K562 (cell line): ENCODE results near the gene TRIM27. TPM values are rescaled to one million over a fixed set of nuclear protein-coding genes. Genes with fewer than 3 reads are reported as not detected.
A peak's percentile ranks its signal among the peaks of the same experiment; 100 is the strongest.

Experiments used
- ASH1L ChIP-seq: fragments of 450-650 bp; IDR thresholded peaks from 2 replicates; pipeline ENCODE4 v1.6.1; 2018; ENCODE audit warnings: borderline replicate concordance, mild to moderate bottlenecking, low read depth; ENCODE audit not compliant: partially characterized antibody
- CBX8 ChIP-seq: fragments of 200-600 bp; sonication (generic); IDR thresholded peaks from 2 replicates; pipeline ENCODE4 v1.6.1; 2012; ENCODE audit warnings: borderline replicate concordance, mixed run types, low read depth, mild to moderate bottlenecking, moderate library complexity, mixed read lengths, low read length, control low read depth, inconsistent platforms; ENCODE audit not compliant: poor library complexity, severe bottlenecking; ENCODE audit errors: extremely low read depth
- CHCHD3 ChIP-seq: fragments of 250-450 bp; sonication (Bioruptor Pico); IDR thresholded peaks from 2 replicates; pipeline ENCODE4 v2.1.2; 2022; ENCODE audit warnings: mild to moderate bottlenecking
- CHD1 ChIP-seq: fragments of 200-600 bp; sonication (generic); IDR thresholded peaks from one replicate; pipeline ENCODE4 v1.6.1; 2012; ENCODE audit warnings: mild to moderate bottlenecking, moderate library complexity, low read length, inconsistent platforms
- COPS2 ChIP-seq: fragments of 450-650 bp; conservative IDR thresholded peaks from 2 replicates; pipeline ENCODE4 v1.6.1; 2016; ENCODE audit warnings: mild to moderate bottlenecking, moderate library complexity
- CREM ChIP-seq: IDR thresholded peaks from 2 replicates; pipeline ENCODE4 v1.6.1; 2014; ENCODE audit warnings: antibody characterized with exemption, low read depth
- FIP1L1 ChIP-seq: fragments of 200-400 bp; formaldehyde crosslinking; IDR thresholded peaks from 2 replicates; pipeline ENCODE4 v1.6.1; 2018; ENCODE audit warnings: mild to moderate bottlenecking, low read depth, low read length; ENCODE audit not compliant: poor library complexity, severe bottlenecking
- GABPB1 ChIP-seq: sonication (generic); formaldehyde crosslinking; IDR thresholded peaks from 2 replicates; pipeline ENCODE4 v1.8.0; 2022; ENCODE audit warnings: mild to moderate bottlenecking, missing genetic modification reagents
- KLF13 ChIP-seq: fragments of 450-650 bp; IDR thresholded peaks from 2 replicates; pipeline ENCODE4 v1.6.1; 2016; ENCODE audit warnings: missing genetic modification characterization, low read depth, mild to moderate bottlenecking, missing compliant biosample characterization, moderate library complexity, borderline replicate concordance
- NFATC3 ChIP-seq: fragments of 450-650 bp; IDR thresholded peaks from 2 replicates; pipeline ENCODE4 v1.6.1; 2017; ENCODE audit warnings: mild to moderate bottlenecking
- POU5F1 ChIP-seq: fragments of 150-350 bp; IDR thresholded peaks from 2 replicates; pipeline ENCODE4 v1.6.1; 2014; ENCODE audit warnings: borderline replicate concordance, low read length, low read depth, mild to moderate bottlenecking; ENCODE audit not compliant: partially characterized antibody
- PRMT5 ChIP-seq: sonication (generic); formaldehyde crosslinking; IDR thresholded peaks from 2 replicates; pipeline ENCODE4 v1.5.0; 2020; ENCODE audit warnings: missing genetic modification reagents
- RFX1 ChIP-seq: fragments of 450-650 bp; IDR thresholded peaks from 2 replicates; pipeline ENCODE4 v1.6.1; 2016; ENCODE audit warnings: mild to moderate bottlenecking, moderate library complexity
- STAT5B ChIP-seq: fragments of 250-450 bp; sonication (Bioruptor Pico); IDR thresholded peaks from 2 replicates; pipeline ENCODE4 v1.8.0; 2021; ENCODE audit warnings: mild to moderate bottlenecking, inconsistent platforms
- ZFP1 ChIP-seq: fragments of 450-650 bp; formaldehyde crosslinking; IDR thresholded peaks from 2 replicates; pipeline ENCODE4 v1.4.0; 2020; ENCODE audit warnings: mild to moderate bottlenecking, mixed read lengths
- ZNF253 ChIP-seq: fragments of 250-450 bp; sonication (Bioruptor Pico); conservative IDR thresholded peaks from 2 replicates; pipeline ENCODE4 v1.6.1; 2021; ENCODE audit warnings: mild to moderate bottlenecking
- ZNF3 ChIP-seq: fragments of 250-450 bp; sonication (Bioruptor Pico); IDR thresholded peaks from 2 replicates; pipeline ENCODE4 v1.5.0; 2021; ENCODE audit warnings: mild to moderate bottlenecking, moderate library complexity
- ZSCAN29 ChIP-seq: fragments of 450-650 bp; IDR thresholded peaks from 2 replicates; pipeline ENCODE4 v1.6.1; 2017
- polyA plus RNA-seq, 8 experiments: library from polyadenylated mRNA; depleted of rRNA in 4 of 8; stranded (reverse) in 5 of 8; unstranded in 3 of 8; fragments of >200 nt; fragmentation: Nextera tagmentation in 2 of 8; fragmentation: Illumina TruSeq in 1 of 8; extraction: Ambion mirVana in 2 of 8; extraction: Trizol in 1 of 8; gene quantifications; 2 replicates each; pipeline versions ENCODE4 v1.2.1 to v1.2.3, GENCODE V29; 2011 to 2014; ENCODE audit warnings: inconsistent platforms in 1 of 8, missing spikeins in 1 of 8
- total RNA-seq, 7 experiments: library from RNA; depleted of rRNA in 6 of 7; stranded (reverse); fragments of >200 nt in 6 of 7; fragmentation: Illumina TruSeq in 2 of 7; extraction: Trizol in 2 of 7; gene quantifications; 2 replicates each; pipeline versions ENCODE4 v1.2.1 to v1.2.3, GENCODE V29; 2011 to 2021; ENCODE audit warnings: low replicate concordance in 1 of 7
- TF ChIP-seq, protein P1 (sequence below): fragments of 450-650 bp; formaldehyde crosslinking; IDR thresholded peaks from 2 replicates; pipeline ENCODE4 v1.4.0; 2022; ENCODE audit warnings: missing genetic modification characterization
- TF ChIP-seq, protein P2 (sequence below): sonication (generic); formaldehyde crosslinking; IDR thresholded peaks from 2 replicates; pipeline ENCODE4 v1.8.1; 2023; ENCODE audit warnings: mild to moderate bottlenecking, missing genetic modification reagents
- TF ChIP-seq, protein P3 (sequence below): fragments of 250-450 bp; sonication (Bioruptor Pico); IDR thresholded peaks from 2 replicates; pipeline ENCODE4 v1.4.0; 2020; ENCODE audit warnings: mild to moderate bottlenecking, moderate library complexity

TRIM27 gene
- total and polyA plus RNA-seq, 9 of the 15 experiments (the other 6 are each of a cell fraction or from before 2014, with no cell fraction given): 37.7 to 235 (median 122) TPM

DNA sequence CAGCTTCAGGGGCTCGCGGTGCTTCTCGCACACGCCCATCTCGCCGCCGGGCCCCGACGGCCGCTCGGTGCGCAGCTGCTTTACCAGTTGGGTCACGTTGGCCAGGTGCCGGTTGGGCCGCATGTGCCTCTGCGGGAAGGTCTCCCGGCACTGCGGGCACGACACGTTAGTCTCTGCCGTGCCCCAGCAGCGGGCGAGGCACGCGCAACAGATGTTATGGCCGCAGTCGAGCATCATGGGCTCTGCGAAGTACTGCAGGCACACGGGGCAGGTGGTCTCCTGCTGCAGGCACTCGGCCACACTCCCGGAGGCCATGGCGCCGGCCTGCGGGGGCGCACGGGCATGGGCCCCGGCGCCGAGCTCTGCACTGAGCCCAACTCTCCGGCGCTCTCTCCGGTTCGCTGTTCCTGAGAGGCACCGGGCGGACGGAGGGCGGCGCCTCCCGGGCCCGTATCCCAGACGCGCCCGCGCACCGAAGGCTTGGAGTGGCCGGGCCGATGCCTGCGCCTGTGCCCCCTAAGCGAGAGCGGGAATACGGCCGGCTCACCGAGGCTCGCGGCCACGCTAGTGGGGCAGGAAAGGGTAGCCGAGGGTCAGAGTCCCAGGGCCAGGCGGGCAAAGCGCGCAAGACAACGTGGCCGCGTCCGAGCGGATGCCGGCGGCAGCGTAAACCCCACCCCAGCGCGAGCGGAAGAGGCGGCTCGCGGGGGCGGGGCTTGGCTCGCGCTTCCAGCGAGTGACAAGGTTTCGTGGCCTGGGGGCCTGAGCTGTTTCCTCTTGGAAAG is at the start of gene TRIM27 (continued):
- TF ChIP-seq CHD1: peak; percentile 92
- TF ChIP-seq NFATC3: no peak
- TF ChIP-seq, protein P1, sequence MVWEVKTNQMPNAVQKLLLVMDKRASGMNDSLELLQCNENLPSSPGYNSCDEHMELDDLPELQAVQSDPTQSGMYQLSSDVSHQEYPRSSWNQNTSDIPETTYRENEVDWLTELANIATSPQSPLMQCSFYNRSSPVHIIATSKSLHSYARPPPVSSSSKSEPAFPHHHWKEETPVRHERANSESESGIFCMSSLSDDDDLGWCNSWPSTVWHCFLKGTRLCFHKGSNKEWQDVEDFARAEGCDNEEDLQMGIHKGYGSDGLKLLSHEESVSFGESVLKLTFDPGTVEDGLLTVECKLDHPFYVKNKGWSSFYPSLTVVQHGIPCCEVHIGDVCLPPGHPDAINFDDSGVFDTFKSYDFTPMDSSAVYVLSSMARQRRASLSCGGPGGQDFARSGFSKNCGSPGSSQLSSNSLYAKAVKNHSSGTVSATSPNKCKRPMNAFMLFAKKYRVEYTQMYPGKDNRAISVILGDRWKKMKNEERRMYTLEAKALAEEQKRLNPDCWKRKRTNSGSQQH: no peak
- no peak for TF ChIP-seq ZFP1 (CRISPR knock-in tag)
- no peak for TF ChIP-seq ASH1L
- TF ChIP-seq CREM: peak; percentile 76
- TF ChIP-seq, protein P2, sequence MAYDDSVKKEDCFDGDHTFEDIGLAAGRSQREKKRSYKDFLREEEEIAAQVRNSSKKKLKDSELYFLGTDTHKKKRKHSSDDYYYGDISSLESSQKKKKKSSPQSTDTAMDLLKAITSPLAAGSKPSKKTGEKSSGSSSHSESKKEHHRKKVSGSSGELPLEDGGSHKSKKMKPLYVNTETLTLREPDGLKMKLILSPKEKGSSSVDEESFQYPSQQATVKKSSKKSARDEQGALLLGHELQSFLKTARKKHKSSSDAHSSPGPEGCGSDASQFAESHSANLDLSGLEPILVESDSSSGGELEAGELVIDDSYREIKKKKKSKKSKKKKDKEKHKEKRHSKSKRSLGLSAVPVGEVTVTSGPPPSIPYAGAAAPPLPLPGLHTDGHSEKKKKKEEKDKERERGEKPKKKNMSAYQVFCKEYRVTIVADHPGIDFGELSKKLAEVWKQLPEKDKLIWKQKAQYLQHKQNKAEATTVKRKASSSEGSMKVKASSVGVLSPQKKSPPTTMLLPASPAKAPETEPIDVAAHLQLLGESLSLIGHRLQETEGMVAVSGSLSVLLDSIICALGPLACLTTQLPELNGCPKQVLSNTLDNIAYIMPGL (CRISPR knock-in tag): peak; percentile 90
- TF ChIP-seq PRMT5 (CRISPR knock-in tag): peak; percentile 52
- TF ChIP-seq KLF13 (tag): peak; percentile 36; the same call in 1 of the 2 replicates
- TF ChIP-seq COPS2: no peak
- TF ChIP-seq FIP1L1: peak; percentile 87
- no peak for TF ChIP-seq CBX8
- no peak for TF ChIP-seq RFX1
- peak; percentile 90 for TF ChIP-seq GABPB1 (CRISPR knock-in tag)
- no peak for TF ChIP-seq ZNF3 (CRISPR knock-in tag)
- TF ChIP-seq, protein P3, sequence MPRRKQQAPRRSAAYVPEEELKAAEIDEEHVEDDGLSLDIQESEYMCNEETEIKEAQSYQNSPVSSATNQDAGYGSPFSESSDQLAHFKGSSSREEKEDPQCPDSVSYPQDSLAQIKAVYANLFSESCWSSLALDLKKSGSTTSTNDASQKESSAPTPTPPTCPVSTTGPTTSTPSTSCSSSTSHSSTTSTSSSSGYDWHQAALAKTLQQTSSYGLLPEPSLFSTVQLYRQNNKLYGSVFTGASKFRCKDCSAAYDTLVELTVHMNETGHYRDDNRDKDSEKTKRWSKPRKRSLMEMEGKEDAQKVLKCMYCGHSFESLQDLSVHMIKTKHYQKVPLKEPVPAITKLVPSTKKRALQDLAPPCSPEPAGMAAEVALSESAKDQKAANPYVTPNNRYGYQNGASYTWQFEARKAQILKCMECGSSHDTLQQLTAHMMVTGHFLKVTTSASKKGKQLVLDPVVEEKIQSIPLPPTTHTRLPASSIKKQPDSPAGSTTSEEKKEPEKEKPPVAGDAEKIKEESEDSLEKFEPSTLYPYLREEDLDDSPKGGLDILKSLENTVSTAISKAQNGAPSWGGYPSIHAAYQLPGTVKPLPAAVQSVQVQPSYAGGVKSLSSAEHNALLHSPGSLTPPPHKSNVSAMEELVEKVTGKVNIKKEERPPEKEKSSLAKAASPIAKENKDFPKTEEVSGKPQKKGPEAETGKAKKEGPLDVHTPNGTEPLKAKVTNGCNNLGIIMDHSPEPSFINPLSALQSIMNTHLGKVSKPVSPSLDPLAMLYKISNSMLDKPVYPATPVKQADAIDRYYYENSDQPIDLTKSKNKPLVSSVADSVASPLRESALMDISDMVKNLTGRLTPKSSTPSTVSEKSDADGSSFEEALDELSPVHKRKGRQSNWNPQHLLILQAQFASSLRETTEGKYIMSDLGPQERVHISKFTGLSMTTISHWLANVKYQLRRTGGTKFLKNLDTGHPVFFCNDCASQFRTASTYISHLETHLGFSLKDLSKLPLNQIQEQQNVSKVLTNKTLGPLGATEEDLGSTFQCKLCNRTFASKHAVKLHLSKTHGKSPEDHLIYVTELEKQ (CRISPR knock-in tag): no peak
- no peak for TF ChIP-seq POU5F1
- no peak for TF ChIP-seq CHCHD3 (CRISPR knock-in tag)
- no peak for TF ChIP-seq ZNF253 (CRISPR knock-in tag)
- no peak for TF ChIP-seq STAT5B
- TF ChIP-seq ZSCAN29: peak; percentile 61; the same call in 1 of the 2 replicates
